ENCODE results near the gene SPATC1L.

SPATC1L gene

GRCh38 chr21:46128933-46129571 is 55.2 kb downstream of the SPATC1L start:
- Histone ChIP-seq H2AFZ (no peak overlapping the region), H3K36me3 (ENCODE audit: control insufficient read depth, insufficient read depth, low read length) (no peaks in the 10 kb centered on the region), H3K4me3 (ENCODE audit: low read depth, low read length) (no peak overlapping the region), H3K9ac (no peak overlapping the region), H3K9me3 (ENCODE audit: control insufficient read depth, low read length) (no peaks in the 10 kb centered on the region), H3K27ac (no peak overlapping the region), H3K4me1 (no peaks in the 10 kb centered on the region), H3K4me2 (ENCODE audit: low read length) (no peak overlapping the region), H3K79me2 (no peaks in the 10 kb centered on the region), H3K27me3 (ENCODE audit: control insufficient read depth, insufficient read depth, low read length) (no peaks in the 10 kb centered on the region)
- no peak for TF ChIP-seq CTCF (IDR thresholded peaks at IDR 0.05)

- Histone ChIP-seq H3K9me3 (ENCODE audit: control insufficient read depth, low read length) (no peaks in the 10 kb centered on the region), H3K79me2 (no peaks in the 10 kb centered on the region), H3K4me2 (ENCODE audit: low read length) (no peak overlapping the region), H3K4me1 (no peaks in the 10 kb centered on the region), H3K27ac (no peak overlapping the region), H2AFZ (no peak overlapping the region), H3K36me3 (ENCODE audit: control insufficient read depth, insufficient read depth, low read length) (no peaks in the 10 kb centered on the region), H3K4me3 (ENCODE audit: low read depth, low read length) (no peak overlapping the region), H3K27me3 (ENCODE audit: control insufficient read depth, insufficient read depth, low read length) (no peaks in the 10 kb centered on the region), H3K9ac (no peak overlapping the region)
- TF ChIP-seq CTCF (IDR thresholded peaks at IDR 0.05): no peak
Measured at GRCh38 chr21:46128106-46128932, 55.9 kb downstream of the SPATC1L start.

GRCh38 chr21:46127239-46128105 is 56.8 kb downstream of the SPATC1L start:
- Histone ChIP-seq H3K27ac (no peak overlapping the region), H3K27me3 (ENCODE audit: control insufficient read depth, insufficient read depth, low read length) (no peaks in the 10 kb centered on the region)

More at GRCh38 chr21:46127239-46128105, 56.8 kb downstream of the SPATC1L start:
- Histone ChIP-seq H3K9ac (no peak overlapping the region), H3K4me3 (ENCODE audit: low read depth, low read length) (no peak overlapping the region), H3K36me3 (ENCODE audit: control insufficient read depth, insufficient read depth, low read length) (no peaks in the 10 kb centered on the region), H3K79me2 (no peaks in the 10 kb centered on the region), H3K4me2 (ENCODE audit: low read length) (no peak overlapping the region), H3K4me1 (no peaks in the 10 kb centered on the region), H2AFZ (no peak overlapping the region), H3K9me3 (ENCODE audit: control insufficient read depth, low read length) (no peaks in the 10 kb centered on the region)
- no peak for TF ChIP-seq CTCF (IDR thresholded peaks at IDR 0.05)
